Stimulated activated CD8-positive, alpha-beta memory T cell treated with anti-CD3 and anti-CD28 coated beads, Interleukin-15, amount 100 ng/mL, for 1 hour (primary cell): ENCODE measurements around the gene ADH4.

Experiments
- DNase-seq: peaks from one replicate; pipeline ENCODE4 v3.0.0-alpha.2; 2020; ENCODE audit warnings: low read depth

The ADH4 gene

DNA sequence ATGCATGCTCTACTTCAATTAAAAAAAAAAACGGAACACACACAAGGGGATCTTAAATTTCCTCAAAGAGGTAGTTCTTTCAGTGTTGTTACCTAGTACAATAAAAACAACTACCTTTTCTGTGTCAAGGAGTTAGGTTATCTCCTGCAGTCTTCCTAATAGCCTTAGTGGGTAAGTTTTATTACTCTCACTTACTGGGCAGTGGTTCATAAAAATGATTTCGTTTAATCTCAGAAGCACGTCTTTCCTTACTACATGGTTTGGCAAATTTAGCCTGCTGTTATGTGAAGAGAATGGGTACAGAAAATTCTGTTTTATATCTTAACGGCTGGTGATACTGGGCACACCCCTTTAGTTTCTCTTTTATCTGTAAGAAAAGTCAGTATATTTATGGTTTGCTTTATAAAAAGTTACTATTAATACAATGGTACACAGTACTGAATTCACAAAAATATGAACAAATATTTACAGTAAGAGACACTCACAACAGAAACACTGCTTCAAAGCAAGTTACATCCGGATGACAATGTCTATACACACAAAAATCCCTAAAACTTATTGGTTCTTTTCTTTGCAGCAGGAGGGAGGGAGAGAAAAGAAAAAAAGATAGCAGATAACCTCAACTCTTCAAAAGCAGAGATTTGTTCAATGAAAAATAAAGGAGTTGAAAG, 64.3 kb downstream of the ADH4 start:
- no peak for DNase-seq

DNA sequence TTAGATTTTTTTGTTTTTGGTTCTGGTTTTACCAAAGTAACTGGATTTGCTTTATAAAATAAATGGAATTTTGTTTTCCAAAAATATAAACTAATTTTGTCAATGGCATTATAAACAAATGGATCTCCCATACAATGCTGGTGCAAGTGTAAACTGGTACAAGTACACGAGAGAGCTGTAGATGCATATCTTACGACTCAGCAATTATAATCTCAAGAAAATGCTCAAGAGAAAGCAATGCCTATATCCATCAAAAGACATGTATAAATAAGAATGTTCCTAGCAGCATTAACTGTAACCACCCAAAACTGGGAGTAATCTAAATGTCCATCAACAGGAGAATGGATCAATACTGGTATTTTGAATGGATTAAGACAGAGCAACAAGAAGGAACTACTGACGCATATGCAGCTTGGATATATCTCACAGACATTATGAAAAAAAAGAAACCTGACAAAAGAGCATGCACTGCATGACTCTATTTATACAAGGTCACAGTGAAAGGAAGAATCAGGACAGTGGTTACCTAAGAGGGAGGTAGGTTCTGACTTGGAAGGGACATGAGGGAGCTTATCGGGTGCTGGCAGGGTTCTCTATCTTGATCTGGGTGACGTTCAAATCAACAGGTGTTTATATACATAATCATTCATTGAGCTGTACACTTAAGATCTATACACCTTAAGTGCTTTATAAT, 65.0 kb downstream of the ADH4 start:
- DNase-seq: no peak

DNA sequence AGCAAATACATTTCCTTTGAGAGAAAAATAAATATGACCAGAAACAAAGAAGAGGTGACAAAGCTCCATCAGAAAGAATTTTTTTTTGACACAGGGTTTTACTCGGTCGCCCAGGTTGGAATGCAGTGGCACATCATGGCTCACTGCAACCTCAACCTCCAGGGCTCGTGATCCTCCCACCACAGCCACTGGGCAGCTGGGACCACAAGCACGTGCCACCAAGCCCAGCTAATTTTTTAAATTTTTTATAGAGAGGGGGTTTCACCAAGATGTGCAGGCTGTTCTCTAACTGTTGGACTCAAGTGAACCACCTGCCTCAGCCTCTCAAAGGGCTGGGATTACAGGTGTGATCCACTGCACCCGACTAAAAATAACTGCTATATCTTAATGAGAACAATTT, 65.8 kb downstream of the ADH4 start:
- DNase-seq: no peak

DNA sequence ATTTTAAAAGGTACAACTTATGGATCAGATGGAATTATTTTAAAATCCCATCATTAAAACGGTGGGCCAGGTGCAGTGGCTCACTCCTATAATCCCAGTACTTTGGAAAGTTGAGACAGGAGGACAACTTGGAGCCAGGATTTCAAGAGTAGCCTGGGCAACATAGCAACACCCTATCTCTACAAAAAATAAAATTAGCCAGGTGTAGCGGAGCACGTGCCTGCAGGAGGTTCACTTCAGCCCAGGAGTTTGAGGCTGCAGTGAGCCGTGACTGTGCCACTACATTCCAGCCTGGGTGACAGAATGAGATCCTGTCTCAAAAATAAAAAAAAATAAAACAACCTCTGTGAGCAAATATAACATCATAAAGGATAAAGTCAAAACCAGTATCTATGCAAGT, 66.9 kb downstream of the ADH4 start:
- no peak for DNase-seq

DNA sequence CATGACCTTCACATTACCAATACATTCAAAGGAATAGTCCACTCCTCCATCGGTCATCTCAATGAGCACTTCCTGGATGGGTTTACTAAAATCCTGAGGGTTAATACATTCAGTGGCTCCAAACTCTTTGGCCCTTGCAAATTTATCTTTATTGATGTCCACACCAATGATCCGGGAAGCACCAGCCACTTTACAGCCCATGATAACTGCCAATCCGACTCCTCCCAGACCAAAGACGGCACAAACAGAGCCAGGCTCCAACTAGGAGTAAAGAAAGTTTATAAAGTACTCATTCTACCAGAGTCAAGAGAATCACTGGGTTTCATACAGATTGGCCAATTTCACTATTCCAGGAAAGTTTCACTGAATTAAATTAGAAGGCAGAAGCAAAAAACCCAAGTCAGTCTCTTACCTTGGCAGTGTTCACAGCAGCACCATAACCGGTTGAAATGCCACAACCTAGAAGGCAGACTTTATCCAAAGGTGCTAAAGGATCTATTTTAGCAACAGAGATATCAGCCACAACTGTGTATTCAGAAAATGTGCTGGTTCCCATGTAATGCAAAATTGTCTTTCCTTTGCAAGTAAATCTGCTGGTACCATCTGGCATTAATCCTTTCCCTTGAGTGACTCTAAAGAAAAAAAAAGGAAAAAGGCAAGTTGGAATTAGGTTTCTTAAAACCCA, 67.7 kb downstream of the ADH4 start:
- DNase-seq: no peak

DNA sequence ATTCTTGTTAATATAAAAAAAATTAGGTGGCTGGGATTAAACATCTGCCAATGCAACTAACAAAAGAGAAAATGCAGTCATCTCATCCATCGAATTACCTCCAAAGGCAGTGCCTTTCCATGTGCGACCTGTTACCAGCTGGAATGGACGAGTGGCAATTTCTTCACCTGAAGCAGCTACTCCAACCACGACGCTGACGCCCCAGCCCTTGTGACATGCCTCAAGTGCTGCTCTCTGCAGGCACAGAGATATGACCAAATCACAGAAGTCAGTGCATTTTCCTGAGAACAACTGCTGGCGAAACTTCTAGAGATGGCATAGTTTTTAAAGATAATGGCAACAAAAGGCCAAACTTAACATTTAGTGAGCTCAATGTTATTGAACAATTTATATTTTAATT, 69.3 kb downstream of the ADH4 start:
- no peak for DNase-seq
